CD14-positive monocyte (primary cell): ENCODE results near the gene SYNGAP1. TPM values are rescaled to one million over a fixed set of nuclear protein-coding genes. Genes with fewer than 3 reads are reported as not detected.

Experiments
- DNase-seq, 3 donors: peaks; one replicate each; pipeline ENCODE4 v3.0.0-alpha.2; 2011 to 2022
- H2AFZ ChIP-seq: 2 replicates; pipeline ENCODE4 v1.6.0; 2012; ENCODE audit warnings: mild to moderate bottlenecking, low read depth, low read length, inconsistent platforms; ENCODE audit not compliant: insufficient read depth, poor library complexity, severe bottlenecking
- H3K27ac ChIP-seq, 2 donors: 1 replicate in 1 of 2; 2 replicates in 1 of 2; pipeline ENCODE4 v1.5.1; 2012 to 2013; ENCODE audit warnings: low read length in 2 of 2, control low read depth in 1 of 2, inconsistent platforms in 1 of 2, low read depth in 1 of 2, mild to moderate bottlenecking in 1 of 2
- H3K27me3 ChIP-seq, 2 donors: one replicate each; pipeline versions ENCODE4 v1.6.0 to v1.6.1; 2011 to 2013; ENCODE audit warnings: low read length in 2 of 2; ENCODE audit not compliant: control insufficient read depth in 2 of 2, insufficient read depth in 2 of 2
- H3K36me3 ChIP-seq, 2 donors: replicated peaks in 1 of 2; 1 replicate in 1 of 2; 2 replicates in 1 of 2; pipeline versions ENCODE4 v1.5.1 to v1.6.1; 2012 to 2013; ENCODE audit warnings: low read length in 2 of 2, control low read depth in 1 of 2, inconsistent platforms in 1 of 2, mild to moderate bottlenecking in 1 of 2; ENCODE audit not compliant: insufficient read depth in 2 of 2, control insufficient read depth in 1 of 2
- H3K4me1 ChIP-seq, 2 donors: 1 replicate in 1 of 2; 2 replicates in 1 of 2; pipeline versions ENCODE4 v1.5.1 to v1.6.1; 2012 to 2013; ENCODE audit warnings: low read length in 2 of 2, control low read depth in 1 of 2, inconsistent platforms in 1 of 2, mild to moderate bottlenecking in 1 of 2, moderate library complexity in 1 of 2; ENCODE audit not compliant: insufficient read depth in 2 of 2, control insufficient read depth in 1 of 2
- H3K4me2 ChIP-seq: replicated peaks from 2 replicates; pipeline ENCODE3; 2012; ENCODE audit warnings: low read length, moderate library complexity, mild to moderate bottlenecking; ENCODE audit not compliant: poor library complexity, severe bottlenecking; ENCODE audit errors: extremely low read depth
- H3K4me3 ChIP-seq, 3 experiments: fragments of 200-600 bp in 1 of 3; sonication (generic) in 1 of 3; replicated peaks in 1 of 3; 1 replicate in 2 of 3; 2 replicates in 1 of 3; pipeline ENCODE4 v1.5.1; 2011 to 2013; ENCODE audit warnings: low read length in 3 of 3, mild to moderate bottlenecking in 3 of 3, control low read depth in 2 of 3, low read depth in 2 of 3, inconsistent platforms in 1 of 3, moderate library complexity in 1 of 3
- H3K79me2 ChIP-seq: 2 replicates; pipeline ENCODE4 v1.6.0; 2012; ENCODE audit warnings: mild to moderate bottlenecking, control low read depth, inconsistent platforms, low read length, moderate library complexity; ENCODE audit not compliant: insufficient read depth
- H3K9ac ChIP-seq: 2 replicates; pipeline ENCODE4 v1.6.0; 2017; ENCODE audit warnings: low read length, mild to moderate bottlenecking; ENCODE audit not compliant: insufficient read depth, poor library complexity, severe bottlenecking
- H3K9me3 ChIP-seq, 2 donors: replicated peaks in 1 of 2; 1 replicate in 1 of 2; 2 replicates in 1 of 2; pipeline versions ENCODE4 v1.5.1 to v1.6.1; 2012 to 2013; ENCODE audit warnings: low read length in 2 of 2, control low read depth in 1 of 2; ENCODE audit not compliant: control insufficient read depth in 1 of 2, insufficient read depth in 1 of 2
- H4K20me1 ChIP-seq: 2 replicates; pipeline ENCODE4 v1.6.0; 2012; ENCODE audit warnings: mild to moderate bottlenecking, low read length, control low read depth, moderate library complexity; ENCODE audit not compliant: insufficient read depth
- H3K27ac Mint-ChIP-seq, 7 donors: one replicate each; pipeline ENCODE4 v1.8.0; 2020; ENCODE audit warnings: mild to moderate bottlenecking in 7 of 7, mixed read lengths in 7 of 7, moderate library complexity in 6 of 7, inconsistent platforms in 2 of 7
- H3K27me3 Mint-ChIP-seq, 3 donors: one replicate each; pipeline ENCODE4 v1.8.0; 2021 to 2022; ENCODE audit warnings: low read depth in 3 of 3, mild to moderate bottlenecking in 3 of 3, mixed read lengths in 3 of 3, moderate library complexity in 3 of 3, inconsistent platforms in 1 of 3
- H3K36me3 Mint-ChIP-seq, 2 donors: one replicate each; pipeline ENCODE4 v1.8.0; 2020; ENCODE audit warnings: mixed read lengths in 2 of 2, inconsistent platforms in 1 of 2, mild to moderate bottlenecking in 1 of 2
- H3K4me1 Mint-ChIP-seq: one replicate; pipeline ENCODE4 v1.8.0; 2020; ENCODE audit warnings: mild to moderate bottlenecking, mixed read lengths
- H3K4me3 Mint-ChIP-seq, 2 donors: one replicate each; pipeline ENCODE4 v1.8.0; 2020; ENCODE audit warnings: mild to moderate bottlenecking in 2 of 2, mixed read lengths in 2 of 2, moderate library complexity in 1 of 2
- H3K9me3 Mint-ChIP-seq, 7 donors: one replicate each; pipeline ENCODE4 v1.8.0; 2020 to 2022; ENCODE audit warnings: mixed read lengths in 7 of 7, mild to moderate bottlenecking in 6 of 7, moderate library complexity in 6 of 7, inconsistent platforms in 2 of 7
- CTCF ChIP-seq: fragments of 200-600 bp; IDR thresholded peaks from one replicate; pipeline ENCODE4 v1.8.0; 2022; ENCODE audit warnings: antibody characterized with exemption, mild to moderate bottlenecking
- WGBS: methylation state at CpG from one replicate; pipeline ENCODE4 v1.1.5; 2013; ENCODE audit warnings: missing lambda C conversion rate; ENCODE audit not compliant: insufficient coverage; 5-methylcytosine and 5-hydroxymethylcytosine counted together
- intact Hi-C, 2 donors: fragments of 100-400 bp; cut with micrococcal nuclease; formaldehyde crosslinking; loops; one replicate each; pipeline versions ENCODE4 v1.15.0 to v1.15.1; 2023
- polyA plus RNA-seq, 3 donors: library from polyadenylated mRNA; depleted of rRNA in 1 of 3; unstranded in 2 of 3; stranded (reverse) in 1 of 3; fragments of 300-500 nt in 2 of 3; fragments of >200 nt in 1 of 3; fragmentation: Illumina TruSeq in 2 of 3; gene quantifications; 1 replicate in 2 of 3; 2 replicates in 1 of 3; pipeline ENCODE4 v1.2.3, GENCODE V29; 2012 to 2021

SYNGAP1 gene
- polyA plus RNA-seq, 3 donors: 4.0 TPM; not detected in 2

DNA sequence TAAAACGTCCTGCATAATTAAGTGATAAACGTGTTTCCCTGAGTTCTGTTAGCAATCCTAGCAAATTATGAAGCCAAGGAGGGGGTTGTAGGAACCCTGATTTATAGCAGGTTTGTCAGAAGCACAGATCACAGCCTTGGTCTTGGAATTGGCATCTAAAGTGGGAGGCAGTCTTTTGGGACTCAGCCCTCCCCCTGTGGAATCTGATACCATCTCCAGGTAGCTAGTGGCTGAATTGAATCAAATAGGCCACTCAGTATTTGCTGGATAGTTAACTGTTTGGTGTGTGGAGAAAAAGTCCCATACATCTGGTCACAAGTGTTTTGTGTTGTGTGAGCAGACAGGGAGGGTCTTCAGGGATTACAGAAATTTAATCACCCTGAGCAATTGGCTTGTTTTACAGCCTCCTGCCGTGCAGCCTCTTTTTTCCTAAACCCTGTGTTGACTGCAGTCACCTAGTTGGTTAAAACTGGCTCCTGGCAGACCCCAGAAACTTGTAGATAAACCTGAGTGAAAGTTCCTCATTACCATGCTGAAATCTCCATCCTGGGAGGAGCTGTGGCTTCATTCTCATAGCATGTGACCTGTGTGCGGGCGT lies 47.2 kb upstream of the SYNGAP1 start:
- no peak for TF ChIP-seq CTCF
- no peaks in the 10 kb centered on the region for H4K20me1 ChIP-seq
- no peak for DNase-seq
- WGBS: 0% methylated on average over 3 of the region's 5 CpGs
- Mint-ChIP-seq H3K36me3 (no peaks in the 10 kb centered on the region), H3K9me3 (no peaks in the 10 kb centered on the region), H3K4me1 (peaks cover 42% of the 10 kb centered on the region), H3K4me3 (peak overlapping the region in 1 of 2 donors; percentile 67), H3K27me3 (no peaks in the 10 kb centered on the region), H3K27ac (peak overlapping the region in 1 of 7 donors; percentile 63)
- H3K4me3 ChIP-seq: no peak overlapping the region
- no peaks in the 10 kb centered on the region for H3K36me3 ChIP-seq
- H3K27ac ChIP-seq: no peak overlapping the region
- H3K9ac ChIP-seq: no peak overlapping the region
- intact Hi-C loops: no loop called here
- H3K79me2 ChIP-seq: no peaks in the 10 kb centered on the region
- H2AFZ ChIP-seq: peak overlapping the region; percentile 52
- no peaks in the 10 kb centered on the region for H3K9me3 ChIP-seq
- H3K4me1 ChIP-seq: peaks cover 43 to 54% of the 10 kb centered on the region in 2 donors
- H3K27me3 ChIP-seq: no peaks in the 10 kb centered on the region
- peak overlapping the region; percentile 15 for H3K4me2 ChIP-seq

DNA sequence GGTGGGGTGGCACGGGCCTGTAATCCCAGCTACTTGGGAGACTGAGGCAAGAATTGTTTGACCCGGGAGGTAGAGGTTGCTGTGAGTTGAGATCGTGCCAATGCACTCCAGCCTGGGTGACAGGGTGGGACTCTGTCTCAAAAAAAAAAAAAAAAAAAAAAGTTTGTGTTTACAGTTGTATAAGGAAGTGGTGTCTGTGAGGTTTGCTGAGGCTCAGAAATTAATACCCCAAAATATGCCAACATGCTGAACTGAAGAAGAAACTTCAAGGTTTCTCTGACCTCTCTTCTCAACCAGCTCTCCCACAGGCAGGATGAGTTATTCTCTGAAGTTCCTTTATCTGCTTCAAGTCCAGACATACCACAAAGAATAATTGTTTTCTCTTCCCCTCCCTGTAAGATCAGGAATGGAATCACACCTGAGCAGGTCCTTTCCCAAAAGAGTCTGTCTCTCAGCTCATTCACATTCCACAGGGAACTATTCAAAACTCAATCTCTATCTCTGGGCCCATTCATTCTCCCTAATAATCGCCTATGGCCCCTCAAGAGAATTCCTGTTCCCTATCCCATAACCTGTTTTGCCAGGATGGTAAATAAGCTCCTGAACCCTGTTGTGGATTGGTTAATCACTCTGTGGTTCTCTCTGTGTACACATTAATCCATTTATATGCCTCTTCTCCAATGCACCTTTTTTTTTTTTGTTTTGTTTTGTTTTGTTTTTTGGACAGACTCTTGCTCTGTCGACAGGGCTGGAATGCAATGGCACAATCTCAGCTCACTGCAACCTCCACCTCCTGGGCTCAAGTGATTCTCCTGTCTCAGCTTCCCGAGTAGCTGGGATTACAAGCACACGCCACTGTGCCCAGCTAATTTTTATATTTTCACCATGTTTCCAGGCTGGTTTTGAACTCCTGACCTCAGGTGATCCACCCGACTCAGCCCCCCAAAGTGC lies 45.6 kb upstream of the SYNGAP1 start:
- Mint-ChIP-seq H3K27me3 (no peaks in the 10 kb centered on the region), H3K27ac (peak overlapping the region; percentile 65 to 98 (median 96)), H3K4me1 (peaks cover 42% of the 10 kb centered on the region), H3K36me3 (no peaks in the 10 kb centered on the region), H3K4me3 (no peak overlapping the region), H3K9me3 (no peaks in the 10 kb centered on the region)
- Histone ChIP-seq H3K27me3 (no peaks in the 10 kb centered on the region), H3K9ac (no peak overlapping the region), H3K9me3 (no peaks in the 10 kb centered on the region), H3K4me3 (no peak overlapping the region), H3K27ac (peak overlapping the region; percentile 84 to 86), H3K4me1 (peaks cover 43 to 54% of the 10 kb centered on the region in 2 donors), H3K36me3 (no peaks in the 10 kb centered on the region), H4K20me1 (no peaks in the 10 kb centered on the region), H2AFZ (no peak overlapping the region), H3K4me2 (peak overlapping the region; percentile 11), H3K79me2 (no peaks in the 10 kb centered on the region)
- DNase-seq: no peak
- intact Hi-C loops: no loop called here
- WGBS: 74% methylated on average over 6 of the region's 8 CpGs
- no peak for TF ChIP-seq CTCF
